ENCODE data around the gene HUS1B.
"Not testable (repeated sequence)": the region's sequence is repeated elsewhere in the genome, so short reads cannot be mapped to it uniquely, and the experiment has no call there.

Gene HUS1B

GRCh38 chr6:700490-700889 lies 43.6 kb upstream of the HUS1B start:
- DNase-seq (ENCODE audit: extremely low read depth, low read depth) = no peak
- TF ChIP-seq, protein P1, sequence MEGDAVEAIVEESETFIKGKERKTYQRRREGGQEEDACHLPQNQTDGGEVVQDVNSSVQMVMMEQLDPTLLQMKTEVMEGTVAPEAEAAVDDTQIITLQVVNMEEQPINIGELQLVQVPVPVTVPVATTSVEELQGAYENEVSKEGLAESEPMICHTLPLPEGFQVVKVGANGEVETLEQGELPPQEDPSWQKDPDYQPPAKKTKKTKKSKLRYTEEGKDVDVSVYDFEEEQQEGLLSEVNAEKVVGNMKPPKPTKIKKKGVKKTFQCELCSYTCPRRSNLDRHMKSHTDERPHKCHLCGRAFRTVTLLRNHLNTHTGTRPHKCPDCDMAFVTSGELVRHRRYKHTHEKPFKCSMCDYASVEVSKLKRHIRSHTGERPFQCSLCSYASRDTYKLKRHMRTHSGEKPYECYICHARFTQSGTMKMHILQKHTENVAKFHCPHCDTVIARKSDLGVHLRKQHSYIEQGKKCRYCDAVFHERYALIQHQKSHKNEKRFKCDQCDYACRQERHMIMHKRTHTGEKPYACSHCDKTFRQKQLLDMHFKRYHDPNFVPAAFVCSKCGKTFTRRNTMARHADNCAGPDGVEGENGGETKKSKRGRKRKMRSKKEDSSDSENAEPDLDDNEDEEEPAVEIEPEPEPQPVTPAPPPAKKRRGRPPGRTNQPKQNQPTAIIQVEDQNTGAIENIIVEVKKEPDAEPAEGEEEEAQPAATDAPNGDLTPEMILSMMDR (IDR thresholded peaks at IDR 0.05; ENCODE audit: low read depth, low read length) = no peak

GRCh38 chr6:699319-699718 lies 42.4 kb upstream of the HUS1B start:
- DNase-seq (ENCODE audit: extremely low read depth, low read depth) = no peak
- TF ChIP-seq, protein P1 (IDR thresholded peaks at IDR 0.05; ENCODE audit: low read depth, low read length) = no peak

- DNase-seq (ENCODE audit: extremely low read depth, low read depth) = not testable (repeated sequence)
These were observed 37.7 kb upstream of the HUS1B start for GRCh38 chr6:694431-695126.

DNA sequence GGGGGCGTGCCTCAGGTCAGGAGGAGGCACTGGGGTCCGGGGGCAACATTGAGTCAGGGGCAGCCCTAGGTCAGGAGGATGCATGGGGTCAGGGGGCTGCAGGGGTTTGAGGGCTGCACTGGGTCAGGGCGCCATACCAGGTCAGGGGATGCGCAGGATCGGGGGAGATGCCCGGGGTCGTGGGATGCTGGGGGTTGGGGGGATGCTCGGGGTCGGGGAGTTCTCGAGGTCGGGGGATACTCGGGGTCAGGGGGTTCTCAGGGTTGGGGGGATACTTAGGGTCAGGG lies 36.8 kb upstream of the HUS1B start:
- TF ChIP-seq, protein P1 (IDR thresholded peaks at IDR 0.05; ENCODE audit: low read depth, low read length) = no peak

DNA sequence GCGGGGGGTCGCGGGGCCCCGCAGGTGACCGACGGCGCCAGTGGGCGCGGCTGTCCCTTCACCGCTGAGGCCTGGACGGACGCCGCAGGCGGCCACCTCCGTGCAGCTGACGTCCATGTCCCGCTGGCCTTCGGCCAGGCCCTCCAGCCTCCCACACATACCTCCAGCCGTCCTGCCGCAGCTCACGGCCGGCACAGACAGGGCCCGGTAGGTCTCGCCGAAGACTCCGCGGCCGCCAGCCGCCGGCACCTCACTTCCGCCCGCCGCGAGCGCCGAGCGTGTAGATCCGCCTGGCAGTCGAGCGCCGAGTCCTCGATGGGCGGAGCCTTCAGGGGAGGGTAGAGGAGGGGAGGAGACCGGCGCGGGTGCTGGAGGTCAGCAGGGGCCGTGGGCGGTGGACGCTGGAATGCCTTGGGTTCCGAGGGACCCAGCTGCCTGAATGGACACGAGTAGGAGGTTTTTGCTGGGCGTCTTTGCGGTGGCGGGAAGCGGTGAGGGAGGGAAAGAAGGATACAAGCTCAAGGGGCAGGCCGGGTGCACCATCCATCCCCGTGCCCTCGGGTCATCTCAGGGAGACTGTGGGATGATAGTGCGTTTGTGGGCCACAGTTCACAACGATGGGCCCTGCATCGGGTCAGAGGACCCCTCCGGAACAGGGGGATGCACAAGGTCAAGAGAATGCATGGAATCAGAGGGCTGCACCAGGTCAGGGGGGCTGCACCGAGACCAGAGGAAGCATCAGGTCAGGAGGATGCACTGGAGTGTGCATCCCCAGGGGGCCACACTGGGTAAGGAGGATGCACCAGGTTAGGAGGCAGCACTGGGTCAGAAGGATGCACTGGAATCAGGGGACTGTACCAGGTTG lies 36.2 kb upstream of the HUS1B start, which contains the start of gene EXOC2:
Gene EXOC2 (minus strand): TSS at position 282 of the 865 bp plus-strand sequence. CDS start 55,321 bp downstream, outside the sequence.
- TF ChIP-seq, protein P1 (IDR thresholded peaks at IDR 0.05; ENCODE audit: low read depth, low read length) = no peak

More for the DNA sequence above, 36.8 kb upstream of the HUS1B start:
- no peak for DNase-seq (ENCODE audit: extremely low read depth, low read depth)

GRCh38 chr6:692356-692851 lies 35.5 kb upstream of the HUS1B start:
- DNase-seq (ENCODE audit: extremely low read depth, low read depth) = no peak
- TF ChIP-seq, protein P1 (IDR thresholded peaks at IDR 0.05; ENCODE audit: low read depth, low read length) = no peak

More for the DNA sequence above, 36.2 kb upstream of the HUS1B start, which contains the start of gene EXOC2:
- DNase-seq (ENCODE audit: extremely low read depth, low read depth) = peak; percentile 46

GRCh38 chr6:689223-689622 lies 32.3 kb upstream of the HUS1B start:
- no peak for DNase-seq (ENCODE audit: extremely low read depth, low read depth)
- TF ChIP-seq, protein P1 (IDR thresholded peaks at IDR 0.05; ENCODE audit: low read depth, low read length) = no peak
